Posterior vena cava (tissue), 2 donors: ENCODE data around the gene CDKN2D. TPM values are rescaled to one million over a fixed set of nuclear protein-coding genes. Genes with fewer than 3 reads are reported as not detected.
"Not testable (repeated sequence)": the region's sequence is repeated elsewhere in the genome, so short reads cannot be mapped to it uniquely, and the experiment has no call there.

Experiments
- DNase-seq: peaks from one replicate; pipeline ENCODE4 v3.0.0-alpha.2; 2020; ENCODE audit warnings: low spot score
- intact Hi-C, 2 donors: fragments of 100-400 bp; cut with DNase I; formaldehyde crosslinking; loops; one replicate each; pipeline versions ENCODE4 v1.14.1 to v1.14.2; 2022 to 2023
- total RNA-seq, 2 donors: library from RNA; stranded (reverse); fragmentation: NEBNext Ultra II Directional; extraction: Animal tissue kit (Norgen Biotek cat#: 25700); gene quantifications; one replicate each; pipeline ENCODE4 v1.2.1, GENCODE V29; 2021
- donor health status: DM: yes; HTN: yes; CAD: no.
- donor health status: DM: yes; HTN: yes; CAD: no.

The CDKN2D gene
- total RNA-seq, 2 donors from 2014 or later: 8.1 to 15.0 TPM

- intact Hi-C loops: no loop called here
- DNase-seq: no peak
These were observed 17.6 kb upstream of the CDKN2D start for GRCh38 chr19:10586396-10586795.

- intact Hi-C loops: loop anchor here in 1 of 2 donors (2.0 to 5.0 kb wide), 2 partner anchors 60 to 114 kb away; no protein-coding TSS in a partner anchor
These were observed 14.4 kb upstream of the CDKN2D start for GRCh38 chr19:10583036-10583776.

GRCh38 chr19:10582091-10582490, 13.3 kb upstream of the CDKN2D start:
- intact Hi-C loops: loop anchor here in 1 of 2 donors (2.0 to 5.0 kb wide), 2 partner anchors 61 to 115 kb away; no protein-coding TSS in a partner anchor
- no peak for DNase-seq

More at GRCh38 chr19:10583036-10583776, 14.4 kb upstream of the CDKN2D start:
- no peak for DNase-seq

- intact Hi-C loops: loop anchor here in 1 of 2 donors (5.0 kb wide), 1 partner anchor 116 kb away; no protein-coding TSS in a partner anchor
- peak; percentile 95 for DNase-seq
These were observed 12.3 kb upstream of the CDKN2D start for GRCh38 chr19:10580979-10581631.

GRCh38 chr19:10577951-10578350, 9.2 kb upstream of the CDKN2D start:
- no peak for DNase-seq
- intact Hi-C loops: loop anchor here (2.0 to 10.0 kb wide), 2 partner anchors 67 to 173 kb away; partner anchors contain the start of gene CDC37 (in 1 of the 2)

GRCh38 chr19:10575011-10575716, 6.4 kb upstream of the CDKN2D start:
- intact Hi-C loops: loop anchor here in 1 of 2 donors (10.0 kb wide), 1 partner anchor 170 kb away; the partner anchor contains the start of gene CDC37

DNA sequence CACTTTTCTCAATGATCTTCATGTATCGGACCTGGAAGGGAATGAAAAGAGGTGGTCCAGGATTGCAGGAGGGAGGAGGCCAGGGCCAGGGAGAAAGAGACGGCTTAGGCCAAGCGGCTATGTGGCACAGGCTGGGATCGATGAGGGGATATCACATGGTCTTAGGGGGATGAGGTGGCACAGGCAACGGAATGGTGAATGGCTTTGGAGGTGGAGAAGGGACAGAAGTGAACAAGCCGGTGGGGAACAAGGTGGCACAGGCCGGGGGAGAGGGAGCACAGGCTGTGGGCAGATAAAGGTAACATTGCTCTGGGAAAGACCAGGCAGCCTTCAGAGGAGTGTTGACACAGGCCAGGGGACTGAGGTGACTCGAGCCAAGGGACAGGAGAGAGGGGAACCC, 5.7 kb upstream of the CDKN2D start:
- intact Hi-C loops: loop anchor here in 1 of 2 donors (10.0 kb wide), 1 partner anchor 170 kb away; the partner anchor contains the start of gene CDC37
- DNase-seq: no peak

More at GRCh38 chr19:10575011-10575716, 6.4 kb upstream of the CDKN2D start:
- DNase-seq: no peak

- DNase-seq: not testable (repeated sequence)
- intact Hi-C loops: loop anchor here in 1 of 2 donors (10.0 kb wide), 1 partner anchor 169 kb away; the partner anchor contains the start of gene CDC37
These were observed 5.0 kb upstream of the CDKN2D start for GRCh38 chr19:10573793-10574192.

GRCh38 chr19:10568062-10568825, 535 bp downstream of the CDKN2D start:
- DNase-seq: peak; percentile 87
- intact Hi-C loops: no loop called here

GRCh38 chr19:10567656-10568055, 1.1 kb downstream of the CDKN2D start:
- DNase-seq: no peak
- intact Hi-C loops: no loop called here

GRCh38 chr19:10566658-10567410, 1.9 kb downstream of the CDKN2D start:
- DNase-seq: no peak
- intact Hi-C loops: no loop called here

DNA sequence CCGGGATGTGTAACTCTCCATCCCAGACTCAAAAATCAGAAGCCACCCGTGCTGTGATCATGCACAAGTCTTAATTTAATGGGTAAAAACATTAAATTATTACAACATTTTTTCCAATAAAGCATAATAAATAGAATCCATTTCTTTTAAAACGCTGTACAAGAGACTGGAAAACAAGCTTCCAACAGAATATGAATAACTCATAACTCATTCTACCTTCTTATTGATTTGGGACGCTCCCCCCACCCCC, 2.4 kb downstream of the CDKN2D start:
- intact Hi-C loops: no loop called here

GRCh38 chr19:10565567-10566407, 3.0 kb downstream of the CDKN2D start, which contains the start of gene KRI1:
TSS of gene KRI1 (minus strand) at chr19:10566010. CDS start at chr19:10565999, 11 bp downstream.
- DNase-seq: peak; percentile 100
- intact Hi-C loops: no loop called here

More for the DNA sequence above, 2.4 kb downstream of the CDKN2D start:
- no peak for DNase-seq

- no peak for DNase-seq
- intact Hi-C loops: no loop called here
These were observed 3.7 kb downstream of the CDKN2D start for GRCh38 chr19:10565028-10565566.

DNA sequence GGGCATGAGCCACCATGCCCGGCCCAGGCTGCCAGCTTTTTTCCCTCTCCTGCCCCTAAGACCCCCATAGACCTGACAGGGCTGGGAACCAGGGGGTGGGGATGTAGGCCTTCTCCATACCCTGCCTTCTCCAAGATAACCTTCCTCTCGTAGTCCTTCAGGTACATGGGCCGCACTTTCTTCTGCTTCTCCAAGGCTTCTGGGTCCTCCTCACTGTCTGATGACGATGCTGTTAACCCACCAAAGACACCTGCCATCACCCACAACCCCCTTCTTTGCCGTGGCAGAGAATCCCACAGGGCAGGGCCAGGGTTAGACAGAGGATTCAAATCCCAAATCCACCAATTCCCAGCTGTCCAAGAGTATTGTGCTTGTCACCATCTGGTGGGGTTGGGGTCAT, 6.2 kb downstream of the CDKN2D start:
- intact Hi-C loops: no loop called here

GRCh38 chr19:10560154-10560553, 8.6 kb downstream of the CDKN2D start:
- intact Hi-C loops: no loop called here
- no peak for DNase-seq

More for the DNA sequence above, 6.2 kb downstream of the CDKN2D start:
- DNase-seq: no peak

DNA sequence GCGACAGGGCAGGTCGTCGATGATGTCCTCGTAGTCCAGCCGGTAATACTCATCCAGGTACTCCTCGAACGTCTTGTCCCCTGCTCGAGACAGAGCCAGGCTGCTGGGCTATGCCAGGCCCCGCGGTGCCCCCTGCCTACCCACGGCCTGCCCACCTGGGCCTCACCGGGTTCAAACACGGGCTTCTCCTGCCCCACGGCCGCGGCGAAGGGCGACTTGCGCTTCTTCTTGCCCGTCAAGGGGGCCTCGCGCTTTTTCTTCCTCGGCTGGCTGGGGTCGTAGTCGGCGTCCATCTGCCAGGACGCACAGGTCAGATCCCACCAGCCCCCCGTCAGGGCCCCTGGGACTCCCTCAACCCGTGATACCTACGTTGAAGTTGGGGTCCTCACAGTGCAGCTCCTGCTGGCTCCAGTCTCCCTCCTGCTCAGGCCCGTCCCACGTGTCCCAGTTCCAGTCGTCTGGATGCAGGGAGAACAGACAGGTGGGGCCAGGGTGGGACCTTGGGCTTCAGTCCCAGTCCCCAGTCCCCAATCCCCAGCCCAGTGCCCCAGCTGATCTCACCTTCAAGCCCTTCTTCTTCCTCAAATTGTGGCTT, 11.1 kb downstream of the CDKN2D start:
- no peak for DNase-seq
- intact Hi-C loops: no loop called here
